Activated CD8-positive, alpha-beta memory T cell treated with anti-CD3 and anti-CD28 coated beads for 36 hours (primary cell): ENCODE results near the gene F5. TPM values are rescaled to one million over a fixed set of nuclear protein-coding genes. Genes with fewer than 3 reads are reported as not detected.

Experiments
- CTCF ChIA-PET: fragments of 350-600 bp; sonication (Branson Sonifier 250); formaldehyde crosslinking; loops from one replicate; lab custom pipeline; 2021; ENCODE audit warnings: antibody characterized with exemption; lab: Charles Lee
- POLR2A ChIA-PET: fragments of 350-600 bp; sonication (Branson Sonifier 250); formaldehyde crosslinking; loops from one replicate; lab custom pipeline; 2021; ENCODE audit warnings: antibody characterized with exemption; lab: Charles Lee
- total RNA-seq, 2 experiments: library from RNA; stranded (reverse); gene quantifications; one replicate each; pipeline ENCODE4 v1.2.3, GENCODE V29; 2021

The F5 gene
- total RNA-seq, 2 experiments from 2014 or later, result 88.5 to 90.5 TPM

DNA sequence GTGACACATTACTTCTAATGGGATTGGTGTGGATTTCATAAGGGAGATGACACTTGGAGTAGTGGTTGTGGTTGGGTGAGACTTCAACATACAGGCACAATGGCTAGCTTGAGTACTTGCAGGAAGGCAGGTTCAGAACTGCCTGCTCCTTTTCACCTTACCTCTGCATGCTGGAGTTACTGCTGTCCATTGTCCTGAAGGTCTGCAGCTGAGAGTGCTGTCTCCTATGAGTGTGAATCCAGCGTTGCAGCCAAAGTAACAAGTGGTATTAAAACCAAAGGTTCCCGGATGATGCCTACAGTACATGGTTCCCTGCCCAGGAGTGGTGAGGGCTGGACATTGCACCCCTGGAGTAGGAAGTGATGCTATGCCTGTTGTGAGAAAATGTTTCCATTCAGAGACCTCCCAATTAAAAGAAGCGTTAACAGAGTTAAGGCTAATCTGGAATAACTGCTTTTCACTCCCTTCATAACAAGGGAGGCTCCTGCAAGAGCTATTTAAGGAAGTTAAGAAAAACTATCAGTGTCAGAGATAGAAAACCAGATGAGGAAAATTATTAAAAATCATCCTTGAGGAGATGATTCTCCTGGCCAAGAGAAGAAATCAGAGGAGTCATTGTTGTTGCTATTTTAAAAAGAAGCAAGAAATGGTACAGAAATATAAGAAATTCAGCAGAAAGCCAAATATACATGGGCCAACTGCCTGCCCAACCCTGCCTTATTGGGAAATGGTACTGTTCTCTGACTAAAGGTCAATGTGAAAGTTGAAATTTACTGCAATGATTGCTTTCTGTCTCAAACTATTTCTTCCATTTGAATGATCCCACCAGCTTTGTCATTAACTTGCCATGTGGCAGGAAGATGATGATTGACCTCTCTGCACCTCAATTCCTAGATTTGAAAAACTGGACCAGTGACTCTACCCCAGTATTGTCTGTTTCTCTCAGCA lies 9.8 kb upstream of the F5 start:
- ChIA-PET CTCF (interaction anchor here (1.0 to 1.7 kb wide), 2 partner anchors 100 to 116 kb away, joined by 3 to 8 read pairs; no protein-coding TSS in a partner anchor), POLR2A (no interaction called here)

DNA sequence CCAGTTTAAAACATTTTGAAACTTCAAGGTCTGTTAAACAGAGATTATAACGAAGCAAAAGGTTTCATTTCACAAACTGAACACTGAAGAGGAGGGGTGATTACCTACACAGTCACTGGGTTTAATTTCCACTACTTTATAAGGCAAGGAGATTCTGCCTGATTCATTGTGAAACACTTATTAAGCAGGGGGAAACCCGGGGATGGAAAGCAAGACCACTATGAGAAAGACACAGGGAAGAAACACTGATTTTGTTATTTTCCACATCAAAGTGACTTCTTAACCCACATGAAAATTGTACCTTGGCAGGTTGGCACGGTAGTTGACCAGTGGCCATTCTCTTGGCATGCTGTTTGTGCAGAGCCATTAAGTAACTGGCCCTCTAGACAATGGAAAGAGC lies 8.1 kb upstream of the F5 start:
- CTCF ChIA-PET, result no interaction called here
- POLR2A ChIA-PET, result no interaction called here

DNA sequence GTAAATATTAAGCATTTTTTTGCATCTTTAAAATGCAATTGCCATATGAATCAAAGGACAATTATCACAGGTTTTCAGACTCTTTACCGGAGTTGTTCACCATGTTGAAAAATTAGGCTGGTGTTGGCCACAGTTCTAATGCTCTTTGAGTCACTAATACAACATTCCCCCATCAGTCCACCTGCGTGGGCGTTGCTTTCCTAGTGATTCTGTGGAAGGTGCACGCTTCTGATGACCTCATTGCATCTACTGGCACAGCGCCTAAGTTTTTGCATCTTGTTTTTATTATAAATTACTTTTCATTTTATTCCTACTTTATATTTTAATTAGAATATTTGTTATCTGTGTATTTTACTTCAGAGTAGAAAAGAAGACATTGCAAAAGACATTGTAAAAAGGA lies 4.7 kb upstream of the F5 start:
- ChIA-PET CTCF (no interaction called here), POLR2A (no interaction called here)

DNA sequence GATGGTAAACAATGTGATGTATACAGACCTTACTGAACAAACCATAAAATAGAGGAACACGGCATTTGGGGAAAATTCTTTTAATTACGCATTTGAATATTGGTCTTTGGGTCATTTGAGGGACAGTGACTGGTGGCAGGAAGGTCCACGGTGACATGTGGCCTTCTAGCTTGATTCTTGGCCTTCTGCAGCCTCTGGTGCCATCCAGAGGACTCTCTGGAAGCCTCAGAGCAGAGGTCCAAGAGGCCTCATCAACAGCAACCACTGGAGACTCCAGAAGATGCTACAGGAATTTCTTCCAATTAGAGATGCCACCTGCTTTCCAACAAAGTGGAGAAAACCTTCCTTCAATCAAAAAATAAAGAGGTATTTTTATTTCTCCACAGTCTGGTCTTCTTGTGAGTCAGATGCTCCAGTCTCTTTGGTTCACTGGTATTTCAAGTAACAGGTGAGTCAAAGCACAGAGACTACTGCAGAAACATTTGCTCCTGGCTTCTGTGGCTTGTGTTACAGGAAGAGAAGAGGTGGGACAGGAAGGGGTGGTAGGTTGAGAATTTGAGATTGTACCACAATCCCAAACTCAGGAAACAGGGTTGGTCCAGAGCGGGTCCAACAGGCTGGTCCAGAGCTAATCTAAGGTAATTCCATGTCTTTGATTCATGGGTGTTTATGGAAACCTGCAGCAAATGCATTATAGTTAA lies 2.7 kb upstream of the F5 start:
- ChIA-PET CTCF (interaction anchor here (1.1 kb wide), 1 partner anchor 220 kb away, joined by 3 read pairs; no protein-coding TSS in a partner anchor), POLR2A (no interaction called here)

DNA sequence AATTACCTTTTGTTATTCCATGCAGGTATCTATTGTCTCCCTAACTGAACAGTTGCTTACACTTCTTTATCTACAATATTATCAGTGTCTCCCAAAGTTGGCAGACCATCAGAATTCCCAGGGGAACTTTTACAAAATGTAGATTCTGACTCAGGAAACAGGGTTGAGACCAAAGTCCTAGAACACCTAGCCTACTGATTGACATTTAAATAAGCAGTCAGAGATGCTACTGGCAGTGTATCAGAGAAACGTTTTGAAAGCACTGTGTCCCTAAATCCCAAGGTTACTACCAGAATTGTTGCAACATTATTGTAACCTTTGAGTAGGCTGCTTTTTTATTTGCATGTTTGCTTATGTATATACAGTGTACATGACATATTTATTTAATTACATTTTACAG lies 1.8 kb upstream of the F5 start:
- ChIA-PET POLR2A (no interaction called here), CTCF (no interaction called here)

DNA sequence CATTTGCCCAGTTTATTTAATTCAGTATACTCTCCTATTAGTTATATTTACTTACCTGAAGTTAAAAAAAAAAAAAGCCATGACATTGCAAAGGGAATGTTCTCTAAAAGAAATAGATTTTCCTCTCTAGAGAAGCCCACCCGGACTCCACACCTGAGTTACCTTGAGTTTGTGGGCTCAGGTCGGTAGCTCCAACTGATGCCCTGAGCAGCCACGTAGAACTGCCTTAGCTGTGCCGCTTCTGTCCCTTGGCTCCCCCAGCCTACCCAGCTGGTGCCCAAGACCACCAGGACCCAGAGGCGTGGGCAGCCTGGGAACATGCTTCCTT lies 250 bp downstream of the F5 start:
- ChIA-PET POLR2A (interaction anchor here (0.6 to 1.5 kb wide), 3 partner anchors 10 to 115 kb away, joined by 3 to 7 read pairs (median 3); no protein-coding TSS in a partner anchor), CTCF (interaction anchor here (0.9 to 2.2 kb wide), 6 partner anchors 8 to 224 kb away, joined by 3 to 8 read pairs (median 6); no protein-coding TSS in a partner anchor)

DNA sequence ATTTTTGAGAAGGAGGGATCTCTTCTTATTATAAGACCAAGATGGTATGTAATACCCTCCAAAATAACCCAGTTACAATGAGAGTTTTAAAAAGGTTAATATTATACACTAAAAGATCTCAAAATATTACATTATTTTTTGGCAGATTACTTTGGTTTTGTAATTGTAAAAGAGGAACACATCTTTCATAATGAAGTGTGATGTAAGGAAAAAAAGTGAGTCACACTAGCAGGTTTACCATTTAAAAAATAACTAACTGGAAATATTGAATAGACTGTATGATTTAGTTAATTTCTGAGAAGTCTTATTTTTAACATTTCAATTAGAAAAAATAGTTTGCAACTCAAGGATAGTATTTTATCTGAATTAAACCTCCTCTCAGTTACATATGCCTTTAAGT lies 1.1 kb downstream of the F5 start:
- ChIA-PET CTCF (interaction anchor here (1.5 to 2.2 kb wide), 2 partner anchors 9 to 224 kb away, joined by 3 to 7 read pairs; no protein-coding TSS in a partner anchor), POLR2A (no interaction called here)

DNA sequence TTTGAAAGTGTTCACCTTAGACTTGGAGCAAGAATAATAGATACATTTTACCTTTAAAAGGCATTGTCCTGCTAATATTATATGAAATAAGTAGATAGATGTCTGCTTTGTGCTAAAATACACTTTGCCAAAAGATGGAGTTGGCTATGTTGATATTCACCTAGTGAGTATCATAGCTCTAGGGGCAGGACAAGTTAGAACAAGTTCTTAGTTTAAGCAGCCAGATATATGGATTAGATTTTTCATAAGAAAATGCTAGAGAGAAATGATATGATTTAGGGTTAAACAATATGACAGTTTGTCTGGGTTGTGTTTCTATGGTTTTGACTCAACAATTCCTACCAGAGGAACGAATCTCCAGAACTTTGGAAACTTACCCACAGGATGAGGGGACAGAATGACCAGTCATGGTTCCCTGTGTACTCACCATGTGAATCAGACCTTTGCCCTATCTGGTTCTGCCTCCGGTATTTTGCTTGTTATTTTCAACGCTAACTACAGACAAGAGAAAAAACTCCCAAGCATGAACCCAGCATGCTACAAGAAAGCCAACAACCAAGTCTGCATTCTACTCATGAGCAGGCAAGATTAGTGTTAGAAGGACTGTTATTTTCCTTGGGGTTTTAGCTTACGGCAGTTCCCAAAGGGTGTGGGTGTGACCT lies 1.7 kb downstream of the F5 start:
- ChIA-PET POLR2A (no interaction called here), CTCF (interaction anchor here (1.5 kb wide), 2 partner anchors 8 to 127 kb away, joined by 3 to 4 read pairs; no protein-coding TSS in a partner anchor)

DNA sequence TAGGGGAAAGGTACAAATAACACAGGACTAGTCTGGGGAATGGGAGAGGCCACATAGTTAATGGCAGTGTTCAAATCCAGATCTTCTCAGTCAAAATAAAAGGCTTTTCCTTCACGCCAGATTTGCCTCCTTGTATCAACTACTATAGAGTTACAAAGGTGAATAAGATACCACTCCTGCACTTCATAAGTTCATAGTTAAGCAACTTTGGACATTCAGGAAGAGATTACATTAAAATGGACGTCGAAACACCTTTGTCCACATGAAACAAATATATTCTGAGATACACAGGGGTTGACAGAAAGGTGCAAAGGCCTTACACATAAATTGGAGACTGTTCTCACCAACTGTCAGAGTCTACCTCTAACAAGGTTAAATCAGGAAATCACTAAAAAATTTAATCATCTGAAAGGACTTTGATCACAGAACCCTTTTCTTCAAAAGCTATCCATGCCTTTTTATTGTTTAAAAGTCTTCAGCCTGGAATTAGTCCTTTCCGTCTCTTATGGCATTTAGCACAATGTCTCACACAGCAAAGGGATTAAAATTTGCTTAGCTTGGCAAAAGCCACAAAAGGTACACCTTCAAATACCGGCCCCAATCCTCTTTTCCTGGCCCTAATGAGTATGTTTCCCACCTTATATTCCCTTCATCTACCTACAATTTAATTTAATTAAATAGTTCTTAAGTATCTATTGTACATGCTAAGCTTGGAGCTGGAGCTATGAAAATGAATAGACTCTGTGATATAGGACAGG lies 8.1 kb downstream of the F5 start:
- CTCF ChIA-PET, result interaction anchor here (0.9 to 1.0 kb wide), 2 partner anchors 8 to 27 kb away, joined by 3 read pairs; partner anchors contain the start of gene F5
- POLR2A ChIA-PET, result no interaction called here

DNA sequence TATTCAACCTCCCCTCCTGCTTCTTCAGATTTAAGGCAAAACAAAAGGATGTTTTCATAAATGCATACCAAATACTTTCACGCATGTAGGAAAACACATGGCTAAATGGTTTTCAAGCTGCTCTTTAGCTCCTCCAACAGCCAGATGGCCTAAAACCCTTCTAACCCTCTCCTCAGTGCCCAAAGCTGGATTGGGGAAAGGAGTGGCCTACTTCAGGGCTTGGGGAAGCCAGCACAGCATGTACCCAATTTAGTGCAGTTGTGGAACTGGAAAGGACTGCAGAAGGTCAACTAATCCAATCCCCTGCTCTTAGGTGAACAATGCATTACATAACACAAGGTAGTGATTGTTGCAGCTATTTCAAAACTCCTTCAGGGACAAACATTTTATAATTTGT lies 9.3 kb downstream of the F5 start:
- ChIA-PET CTCF (no interaction called here), POLR2A (no interaction called here)

DNA sequence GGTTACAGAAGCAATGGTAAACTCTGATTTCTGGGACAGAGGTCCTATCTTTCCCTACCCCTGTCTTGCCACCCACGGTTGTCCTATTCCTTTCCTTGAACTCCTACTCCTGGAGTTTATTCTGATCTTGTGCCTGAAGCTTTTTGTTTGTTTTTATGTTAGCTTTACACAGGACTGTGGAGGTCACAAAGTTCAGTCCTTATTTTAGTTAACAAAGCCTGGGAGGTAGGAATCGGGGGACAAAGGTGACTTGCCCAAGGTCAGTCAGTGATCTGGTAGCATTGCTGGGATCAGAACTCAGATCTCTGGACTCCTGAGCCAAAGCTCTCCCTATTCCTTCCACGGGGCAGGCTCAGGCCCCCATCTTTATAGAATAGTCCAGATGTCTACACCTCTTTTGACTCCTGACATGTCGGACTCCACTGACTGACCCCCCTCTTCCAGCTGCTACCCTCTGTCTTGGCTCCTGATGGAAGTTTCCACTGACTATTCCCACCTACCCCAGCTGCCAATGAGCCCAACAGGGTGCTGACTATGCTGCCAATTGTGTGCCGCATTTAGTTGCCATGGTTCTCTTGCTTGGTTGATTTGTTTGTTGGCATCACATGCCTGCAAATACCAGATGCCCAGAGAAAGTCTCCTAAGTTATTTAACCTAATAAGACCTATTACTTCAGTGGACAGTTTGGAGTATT lies 9.9 kb downstream of the F5 start:
- POLR2A ChIA-PET, result interaction anchor here (0.6 kb wide), 1 partner anchor 10 kb away, joined by 3 read pairs; the partner anchor contains the start of gene F5
- CTCF ChIA-PET, result interaction anchor here (1.0 kb wide), 1 partner anchor 9 kb away, joined by 3 read pairs; the partner anchor contains the start of gene F5

DNA sequence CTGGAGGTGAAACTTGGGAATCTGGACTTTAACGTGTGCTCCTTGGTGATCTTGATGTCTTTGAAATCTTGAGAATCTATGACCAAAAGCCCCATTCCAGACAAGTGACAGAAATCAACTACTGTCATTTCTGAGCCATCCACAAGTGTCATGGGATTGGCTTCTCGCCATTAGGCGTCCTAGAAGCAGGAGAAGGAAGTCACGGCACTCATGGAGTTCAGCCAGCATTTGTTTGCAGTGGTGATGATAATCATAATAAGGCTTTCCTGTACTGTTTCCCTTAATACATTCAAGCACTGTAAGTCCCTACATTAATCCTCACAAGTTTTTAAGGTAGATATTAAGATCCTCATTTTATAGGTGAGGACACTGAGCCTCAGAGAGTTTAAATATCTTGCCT lies 11.9 kb downstream of the F5 start:
- ChIA-PET POLR2A (no interaction called here), CTCF (no interaction called here)

DNA sequence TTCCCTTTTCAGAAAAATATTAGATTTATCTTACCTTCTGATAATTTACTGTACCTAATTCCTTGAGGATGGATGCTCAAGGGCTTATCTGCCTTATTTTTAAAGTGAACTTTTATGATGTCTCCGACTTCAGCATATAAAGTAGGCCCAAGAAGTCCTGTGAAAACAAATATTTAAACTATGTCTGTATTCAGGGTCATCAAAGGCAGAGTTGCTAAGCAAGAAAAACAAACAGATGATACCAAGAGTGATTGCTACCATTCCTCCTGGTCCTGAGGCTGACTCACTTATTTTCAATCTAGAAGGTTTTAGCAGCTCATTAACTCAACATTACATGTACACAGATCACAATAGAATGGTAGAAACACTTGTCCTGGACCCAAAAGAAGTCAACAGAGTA lies 14.1 kb downstream of the F5 start:
- POLR2A ChIA-PET, result no interaction called here

DNA sequence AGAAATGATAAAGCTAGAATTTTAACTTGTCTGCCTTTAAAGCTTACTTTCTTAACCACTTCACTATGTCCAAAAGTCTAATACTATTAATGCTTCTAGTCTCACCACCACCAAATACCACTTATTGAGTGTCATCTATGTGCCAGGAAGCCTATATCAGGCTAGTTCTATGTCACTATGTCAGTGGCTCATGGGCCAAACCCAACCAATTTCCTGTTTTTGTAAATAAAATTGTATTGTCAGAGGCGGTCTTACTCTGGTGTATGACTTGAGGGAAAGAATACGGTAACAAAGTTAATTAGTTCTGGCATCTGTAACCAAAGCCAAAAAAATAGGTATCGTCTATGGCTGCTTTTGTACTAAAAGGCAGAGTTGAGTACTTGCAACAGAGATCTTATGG lies 14.8 kb downstream of the F5 start:
- CTCF ChIA-PET, result no interaction called here
- POLR2A ChIA-PET, result no interaction called here

More for the DNA sequence above, 14.1 kb downstream of the F5 start:
- CTCF ChIA-PET, result no interaction called here

DNA sequence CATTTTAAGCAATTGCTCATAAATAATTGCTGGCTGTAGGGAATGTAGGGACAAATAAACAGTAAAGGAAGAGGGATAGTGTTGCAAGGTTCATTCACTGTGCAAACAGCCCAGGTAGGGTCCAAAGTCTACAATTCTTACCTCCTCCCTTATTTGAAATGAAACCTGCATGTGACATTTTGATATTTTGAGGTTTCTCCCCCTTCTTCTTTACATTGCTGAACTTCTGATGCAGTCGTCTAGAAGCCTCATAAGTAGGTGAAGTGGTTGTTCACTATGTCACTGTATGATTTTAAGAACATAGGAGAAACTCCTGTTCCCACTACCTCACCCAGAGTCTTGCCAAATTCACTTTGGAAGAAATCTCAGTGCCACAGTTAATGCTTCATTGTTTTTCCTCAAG lies 16.1 kb downstream of the F5 start:
- ChIA-PET POLR2A (no interaction called here), CTCF (no interaction called here)

DNA sequence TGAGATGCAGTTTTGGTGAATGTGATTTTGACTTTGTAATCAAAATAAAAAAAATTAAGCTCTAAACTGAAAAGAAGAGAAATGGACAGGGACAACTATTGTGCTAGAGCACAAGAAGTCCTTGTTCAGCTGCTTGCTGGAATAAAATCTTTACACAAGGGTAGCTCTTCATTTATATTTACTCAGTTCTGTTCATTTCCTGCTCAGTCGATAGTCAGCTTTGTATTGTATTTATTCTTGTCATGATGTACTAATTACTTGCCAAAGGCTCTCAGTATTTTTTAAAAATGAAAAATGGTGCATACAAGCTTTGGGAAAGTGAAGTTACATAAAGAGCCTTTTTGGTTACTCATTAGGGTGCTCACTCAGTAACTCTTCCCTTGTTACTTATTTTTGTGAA lies 17.8 kb downstream of the F5 start:
- ChIA-PET POLR2A (no interaction called here), CTCF (interaction anchor here (0.7 kb wide), 1 partner anchor 9 kb away, joined by 3 read pairs; no protein-coding TSS in a partner anchor)

DNA sequence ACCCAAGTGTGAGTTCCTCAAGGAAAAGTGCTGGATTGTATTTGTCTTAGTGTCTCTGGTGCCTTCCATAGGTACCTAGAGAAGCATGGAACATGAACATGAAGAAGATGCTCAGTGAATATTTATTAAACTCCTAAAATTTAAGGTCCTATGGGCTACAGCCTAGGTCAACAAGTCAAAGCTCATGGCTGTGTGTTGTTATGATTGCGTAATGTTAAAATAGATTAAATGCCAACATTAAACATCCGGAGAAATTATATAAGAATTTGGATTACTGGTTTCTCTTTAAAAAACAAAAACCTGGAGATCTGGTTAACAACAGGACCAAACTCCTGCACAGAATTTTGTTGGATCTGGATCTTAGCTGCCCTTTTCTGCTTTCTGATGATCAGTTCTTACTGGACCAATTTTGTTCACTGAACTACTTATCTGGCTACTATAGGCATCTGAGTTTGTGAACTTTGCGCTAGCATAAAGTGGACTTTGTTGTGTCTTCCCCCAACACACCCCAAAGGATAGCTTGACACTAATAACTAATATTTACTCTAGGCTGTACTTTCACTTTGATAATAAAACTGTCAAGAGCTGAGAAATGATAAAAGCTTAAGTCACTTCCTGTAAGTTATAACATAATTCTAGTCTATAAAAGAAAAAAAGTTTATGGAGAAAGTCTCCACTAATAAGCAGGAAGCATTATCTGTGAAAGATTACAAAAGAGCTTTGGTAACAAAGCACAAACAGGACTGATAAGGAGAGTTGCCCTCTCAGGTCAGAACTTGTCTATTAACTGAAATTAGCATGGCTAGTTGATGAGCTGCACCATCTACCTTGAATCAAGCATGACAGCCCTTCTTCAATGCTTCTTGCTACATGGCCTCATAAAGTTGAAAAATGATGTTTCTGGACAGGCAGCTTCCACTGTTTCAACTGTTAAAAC lies 20.7 kb downstream of the F5 start:
- ChIA-PET POLR2A (no interaction called here), CTCF (interaction anchor here (0.7 kb wide), 1 partner anchor 343 kb away, joined by 4 read pairs; no protein-coding TSS in a partner anchor)
